ENCODE data around the gene NFATC4. TPM values are rescaled to one million over a fixed set of nuclear protein-coding genes. Genes with fewer than 3 reads are reported as not detected.
"Not testable (repeated sequence)": the region's sequence is repeated elsewhere in the genome, so short reads cannot be mapped to it uniquely, and the experiment has no call there.

NFATC4 gene
- total RNA-seq, 5 donors from 2014 or later (not counting 1 experiment from before 2014, with no cell fraction given): 0.16 to 0.82 (median 0.39) TPM; not detected in 1

GRCh38 chr14:24325963-24326362, 42.0 kb upstream of the NFATC4 start:
- Histone ChIP-seq H3K4me1 (ENCODE audit: control insufficient read depth in 1 of 2, extremely low read depth in 1 of 2, insufficient read depth in 2 of 2, low read length in 2 of 2) (peaks cover 5 to 40% of the 10 kb centered on the region in 2 experiments), H3K27me3 (replicated peaks in 1 of 2; ENCODE audit: control insufficient read depth in 2 of 2, extremely low read depth in 1 of 2, insufficient read depth in 2 of 2, low read length in 1 of 2) (peaks cover 0 to 29% of the 10 kb centered on the region in 2 experiments), H3K36me3 (ENCODE audit: control insufficient read depth in 2 of 2, extremely low read depth in 1 of 2, insufficient read depth in 1 of 2, low read length in 1 of 2) (no peaks in the 10 kb centered on the region), H3K9me3 (no peaks in the 10 kb centered on the region), H3K27ac (ENCODE audit: low read length) (no peak overlapping the region), H3K4me3 (ENCODE audit: control insufficient read depth in 1 of 2, extremely low read depth in 1 of 2, low read length in 1 of 2) (no peak overlapping the region)
- Mint-ChIP-seq H3K9me3 (no peaks in the 10 kb centered on the region), H3K4me1 (peaks cover 25 to 44% (median 31%) of the 10 kb centered on the region in 3 donors), H3K27me3 (peaks cover 7 to 9% of the 10 kb centered on the region in 2 donors), H3K4me3 (no peak overlapping the region), H3K27ac (no peak overlapping the region), H3K36me3 (no peaks in the 10 kb centered on the region)
- 92% methylated on average over 5 of the region's 9 CpGs for WGBS (ENCODE audit: insufficient coverage)
- no peak for ATAC-seq (replicated peaks in 1 of 4)
- no peak for DNase-seq
- CTCF ChIA-PET: no interaction called here
- POLR2A ChIA-PET: no interaction called here

GRCh38 chr14:24327303-24327702, 40.7 kb upstream of the NFATC4 start:
- H3K36me3 ChIP-seq (ENCODE audit: control insufficient read depth in 2 of 2, extremely low read depth in 1 of 2, insufficient read depth in 1 of 2, low read length in 1 of 2): no peaks in the 10 kb centered on the region
- ChIA-PET CTCF (interaction anchor here (0.6 to 0.7 kb wide), 2 partner anchors 10 to 61 kb away, joined by 4 read pairs; no protein-coding TSS in a partner anchor), POLR2A (no interaction called here)
- Mint-ChIP-seq H3K4me1 (peaks cover 38 to 56% (median 39%) of the 10 kb centered on the region in 3 donors), H3K9me3 (no peaks in the 10 kb centered on the region), H3K27me3 (peaks cover 10 to 12% of the 10 kb centered on the region in 2 donors), H3K27ac (peak overlapping the region in 1 of 2 donors; percentile 31), H3K36me3 (no peaks in the 10 kb centered on the region), H3K4me3 (no peak overlapping the region)
- H3K9me3 ChIP-seq: no peaks in the 10 kb centered on the region
- H3K4me1 ChIP-seq (ENCODE audit: control insufficient read depth in 1 of 2, extremely low read depth in 1 of 2, insufficient read depth in 2 of 2, low read length in 2 of 2): peaks cover 10 to 53% of the 10 kb centered on the region in 2 experiments
- no peak for ATAC-seq (replicated peaks in 1 of 4)
- no peak overlapping the region for H3K4me3 ChIP-seq (ENCODE audit: control insufficient read depth in 1 of 2, extremely low read depth in 1 of 2, low read length in 1 of 2)
- no peak overlapping the region for H3K27ac ChIP-seq (ENCODE audit: low read length)
- no peak for DNase-seq
- 100% methylated on average over 1 of the region's 2 CpGs for WGBS (ENCODE audit: insufficient coverage)
- H3K27me3 ChIP-seq (replicated peaks in 1 of 2; ENCODE audit: control insufficient read depth in 2 of 2, extremely low read depth in 1 of 2, insufficient read depth in 2 of 2, low read length in 1 of 2): peaks cover 0 to 29% of the 10 kb centered on the region in 2 experiments

GRCh38 chr14:24327914-24328313, 40.1 kb upstream of the NFATC4 start:
- CTCF ChIA-PET; H3K9me3 Mint-ChIP-seq; H3K4me3 ChIP-seq (ENCODE audit: control insufficient read depth in 1 of 2, extremely low read depth in 1 of 2, low read length in 1 of 2); POLR2A ChIA-PET; ATAC-seq (replicated peaks in 1 of 4); H3K9me3 ChIP-seq; H3K27ac Mint-ChIP-seq; H3K36me3 ChIP-seq (ENCODE audit: control insufficient read depth in 2 of 2, extremely low read depth in 1 of 2, insufficient read depth in 1 of 2, low read length in 1 of 2); H3K27ac ChIP-seq (ENCODE audit: low read length); H3K36me3 Mint-ChIP-seq; H3K4me3 Mint-ChIP-seq: not testable (repeated sequence)
- WGBS (ENCODE audit: insufficient coverage): 60% methylated on average over 1 of the region's 9 CpGs
- H3K27me3 ChIP-seq (replicated peaks in 1 of 2; ENCODE audit: control insufficient read depth in 2 of 2, extremely low read depth in 1 of 2, insufficient read depth in 2 of 2, low read length in 1 of 2): peaks cover 2 to 29% of the 10 kb centered on the region in 2 experiments
- peaks cover 44 to 60% (median 45%) of the 10 kb centered on the region in 3 donors for H3K4me1 Mint-ChIP-seq
- peak in 1 of 35 experiments; percentile 12 for DNase-seq
- peaks cover 15 to 59% of the 10 kb centered on the region in 2 experiments for H3K4me1 ChIP-seq (ENCODE audit: control insufficient read depth in 1 of 2, extremely low read depth in 1 of 2, insufficient read depth in 2 of 2, low read length in 2 of 2)
- peaks cover 12 to 15% of the 10 kb centered on the region in 2 donors for H3K27me3 Mint-ChIP-seq

GRCh38 chr14:24329073-24329663, 38.8 kb upstream of the NFATC4 start:
- Histone ChIP-seq H3K4me1 (ENCODE audit: control insufficient read depth in 1 of 2, extremely low read depth in 1 of 2, insufficient read depth in 2 of 2, low read length in 2 of 2) (peaks cover 22 to 72% of the 10 kb centered on the region in 2 experiments), H3K9me3 (no peaks in the 10 kb centered on the region), H3K27me3 (replicated peaks in 1 of 2; ENCODE audit: control insufficient read depth in 2 of 2, extremely low read depth in 1 of 2, insufficient read depth in 2 of 2, low read length in 1 of 2) (peaks cover 8 to 32% of the 10 kb centered on the region in 2 experiments), H3K36me3 (ENCODE audit: control insufficient read depth in 2 of 2, extremely low read depth in 1 of 2, insufficient read depth in 1 of 2, low read length in 1 of 2) (no peaks in the 10 kb centered on the region), H3K27ac (ENCODE audit: low read length) (peak overlapping the region; percentile 11), H3K4me3 (ENCODE audit: control insufficient read depth in 1 of 2, extremely low read depth in 1 of 2, low read length in 1 of 2) (no peak overlapping the region)
- no peak for ATAC-seq (replicated peaks in 1 of 4)
- Mint-ChIP-seq H3K9me3 (no peaks in the 10 kb centered on the region), H3K27me3 (peaks cover 12 to 20% of the 10 kb centered on the region in 2 donors), H3K4me1 (peaks cover 51 to 73% (median 53%) of the 10 kb centered on the region in 3 donors), H3K36me3 (no peaks in the 10 kb centered on the region), H3K27ac (peak overlapping the region in 1 of 2 donors; percentile 49), H3K4me3 (no peak overlapping the region)
- no peak for DNase-seq
- ChIA-PET CTCF (interaction anchor here (0.6 to 1.4 kb wide), 5 partner anchors 19 to 376 kb away, joined by 3 read pairs; partner anchors contain the start of genes CIDEB (in 1 of the 2), DHRS1 (in 1 of the 2) and NOP9 (in 1 of the 2)), POLR2A (interaction anchor here (0.5 to 0.6 kb wide), 2 partner anchors 10 to 40 kb away, joined by 3 read pairs; no protein-coding TSS in a partner anchor)
- WGBS (ENCODE audit: insufficient coverage): 96% methylated on average over 5 of the region's 12 CpGs

- ATAC-seq (replicated peaks in 1 of 4) (peak in 2 of 4 experiments; percentile 6 to 39), DNase-seq (peak in 34 of 35 experiments; percentile 38 to 82 (median 63))
- Histone ChIP-seq H3K27me3 (replicated peaks in 1 of 2; ENCODE audit: control insufficient read depth in 2 of 2, extremely low read depth in 1 of 2, insufficient read depth in 2 of 2, low read length in 1 of 2) (peaks cover 8 to 38% of the 10 kb centered on the region in 2 experiments), H3K36me3 (ENCODE audit: control insufficient read depth in 2 of 2, extremely low read depth in 1 of 2, insufficient read depth in 1 of 2, low read length in 1 of 2) (no peaks in the 10 kb centered on the region), H3K27ac (ENCODE audit: low read length) (peak overlapping the region; percentile 11), H3K9me3 (no peaks in the 10 kb centered on the region), H3K4me3 (ENCODE audit: control insufficient read depth in 1 of 2, extremely low read depth in 1 of 2, low read length in 1 of 2) (no peak overlapping the region), H3K4me1 (ENCODE audit: control insufficient read depth in 1 of 2, extremely low read depth in 1 of 2, insufficient read depth in 2 of 2, low read length in 2 of 2) (peaks cover 22 to 77% of the 10 kb centered on the region in 2 experiments)
- Mint-ChIP-seq H3K27ac (peak overlapping the region; percentile 39 to 49), H3K4me1 (peaks cover 51 to 77% (median 56%) of the 10 kb centered on the region in 3 donors), H3K27me3 (peaks cover 12 to 22% of the 10 kb centered on the region in 2 donors), H3K9me3 (no peaks in the 10 kb centered on the region), H3K4me3 (no peak overlapping the region), H3K36me3 (no peaks in the 10 kb centered on the region)
- POLR2A ChIA-PET: interaction anchor here (0.5 to 0.6 kb wide), 2 partner anchors 10 to 41 kb away, joined by 3 read pairs; no protein-coding TSS in a partner anchor
- CTCF ChIA-PET: interaction anchor here in 1 of 2 donors (1.1 to 1.5 kb wide), 4 partner anchors 19 to 102 kb away, joined by 3 read pairs; partner anchors contain the start of genes CIDEB, DHRS1 and NOP9
- WGBS (ENCODE audit: insufficient coverage): 39% methylated on average over 9 of the region's 9 CpGs
Measured at GRCh38 chr14:24329736-24330135, 38.2 kb upstream of the NFATC4 start.

- H3K36me3 Mint-ChIP-seq: peaks cover 8% of the 10 kb centered on the region
- 98% methylated on average over 6 of the region's 10 CpGs for WGBS (ENCODE audit: insufficient coverage)
- H3K4me3 Mint-ChIP-seq: no peak overlapping the region
- Histone ChIP-seq H3K27ac (ENCODE audit: low read length) (no peak overlapping the region), H3K27me3 (replicated peaks in 1 of 2; ENCODE audit: control insufficient read depth in 2 of 2, extremely low read depth in 1 of 2, insufficient read depth in 2 of 2, low read length in 1 of 2) (peaks cover 8 to 46% of the 10 kb centered on the region in 2 experiments), H3K4me1 (ENCODE audit: control insufficient read depth in 1 of 2, extremely low read depth in 1 of 2, insufficient read depth in 2 of 2, low read length in 2 of 2) (peaks cover 22 to 85% of the 10 kb centered on the region in 2 experiments), H3K36me3 (ENCODE audit: control insufficient read depth in 2 of 2, extremely low read depth in 1 of 2, insufficient read depth in 1 of 2, low read length in 1 of 2) (peaks cover 1 to 3% of the 10 kb centered on the region in 2 donors), H3K4me3 (ENCODE audit: control insufficient read depth in 1 of 2, extremely low read depth in 1 of 2, low read length in 1 of 2) (no peak overlapping the region), H3K9me3 (no peaks in the 10 kb centered on the region)
- H3K27me3 Mint-ChIP-seq: peaks cover 18 to 29% of the 10 kb centered on the region in 2 donors
- ATAC-seq (replicated peaks in 1 of 4) (no peak), DNase-seq (no peak)
- ChIA-PET POLR2A (interaction anchor here in 1 of 2 donors (0.6 kb wide), 1 partner anchor 61 kb away, joined by 3 read pairs; no protein-coding TSS in a partner anchor), CTCF (interaction anchor here (1.1 to 4.3 kb wide), 8 partner anchors 19 to 105 kb away, joined by 3 to 44 read pairs (median 6); partner anchors contain the start of genes LTB4R2 (in 1 of the 2) and TINF2 (in 1 of the 2))
- H3K27ac Mint-ChIP-seq: peak overlapping the region in 1 of 2 donors; percentile 9
- H3K4me1 Mint-ChIP-seq: peaks cover 59 to 83% (median 62%) of the 10 kb centered on the region in 3 donors
- H3K9me3 Mint-ChIP-seq: no peaks in the 10 kb centered on the region
Measured at GRCh38 chr14:24330973-24331674, 36.9 kb upstream of the NFATC4 start.
